Measurements from ENCODE around the gene ADAMTSL1. TPM values are rescaled to one million over a fixed set of nuclear protein-coding genes. Genes with fewer than 3 reads are reported as not detected.

ADAMTSL1 gene
- total RNA-seq, 1 experiment from 2014 or later, result not detected

- no peak overlapping the region for H3K4me3 ChIP-seq (ENCODE audit: low read depth in 2 of 2, low read length in 2 of 2)
- no peaks in the 10 kb centered on the region for H3K9me3 ChIP-seq (ENCODE audit: control insufficient read depth, insufficient read depth, low read depth, low read length)
- no TSS peak for BruUV-seq (replicated peaks)
- DNase-seq (ENCODE audit: low read depth, low spot score) (no peak), ATAC-seq (no peak)
- H3K27me3 ChIP-seq (ENCODE audit: control insufficient read depth, insufficient read depth, low read length), result no peaks in the 10 kb centered on the region
- POLR2A ChIA-PET, result no interaction called here
- no peaks in the 10 kb centered on the region for H3K36me3 ChIP-seq (ENCODE audit: control insufficient read depth, insufficient read depth, low read length)
- CTCF ChIA-PET, result no interaction called here
- intact Hi-C loops (cut with micrococcal nuclease; ENCODE audit: unreplicated experiment), result no loop called here
- no peak overlapping the region for H3K27ac ChIP-seq (ENCODE audit: low read length)
- in situ Hi-C loops (cut with HindIII; ENCODE audit: low pct_unique_long_range_greater_than_20kb, low sequenced_read_pairs), result no loop called here
- TF ChIP-seq CTCF (IDR thresholded peaks at IDR 0.05) (no peak), TCF7L2 (IDR thresholded peaks at IDR 0.05; ENCODE audit: low read depth, low read length) (no peak), POLR2AphosphoS5 (IDR thresholded peaks at IDR 0.05; ENCODE audit: low read depth, low read length) (no peak), REST (IDR thresholded peaks at IDR 0.05; ENCODE audit: insufficient read depth in 1 of 2, low read depth in 2 of 2, low read length in 1 of 2) (no peak), SIN3A (IDR thresholded peaks at IDR 0.05; ENCODE audit: borderline replicate concordance, insufficient read depth, low read depth, low read length) (no peak)
- no peaks in the 10 kb centered on the region for H3K4me1 ChIP-seq (ENCODE audit: control insufficient read depth, insufficient read depth, low read length)
Observed at GRCh38 chr9:18771763-18772162, 297.8 kb downstream of the ADAMTSL1 start.

GRCh38 chr9:18775241-18775640 is 301.3 kb downstream of the ADAMTSL1 start:
- POLR2A ChIA-PET, result no interaction called here
- H3K9me3 ChIP-seq (ENCODE audit: control insufficient read depth, insufficient read depth, low read depth, low read length), result no peaks in the 10 kb centered on the region
- in situ Hi-C loops (cut with HindIII; ENCODE audit: low pct_unique_long_range_greater_than_20kb, low sequenced_read_pairs), result no loop called here
- no peak overlapping the region for H3K4me3 ChIP-seq (ENCODE audit: low read depth in 2 of 2, low read length in 2 of 2)
- H3K4me1 ChIP-seq (ENCODE audit: control insufficient read depth, insufficient read depth, low read length), result no peaks in the 10 kb centered on the region
- DNase-seq (ENCODE audit: low read depth, low spot score) (no peak), ATAC-seq (no peak)
- TF ChIP-seq POLR2AphosphoS5 (IDR thresholded peaks at IDR 0.05; ENCODE audit: low read depth, low read length), result no peak
- TF ChIP-seq REST (IDR thresholded peaks at IDR 0.05; ENCODE audit: insufficient read depth in 1 of 2, low read depth in 2 of 2, low read length in 1 of 2), result no peak
- TF ChIP-seq CTCF (IDR thresholded peaks at IDR 0.05), result no peak
- TF ChIP-seq TCF7L2 (IDR thresholded peaks at IDR 0.05; ENCODE audit: low read depth, low read length), result no peak
- TF ChIP-seq SIN3A (IDR thresholded peaks at IDR 0.05; ENCODE audit: borderline replicate concordance, insufficient read depth, low read depth, low read length), result no peak
- H3K36me3 ChIP-seq (ENCODE audit: control insufficient read depth, insufficient read depth, low read length), result no peaks in the 10 kb centered on the region
- H3K27ac ChIP-seq (ENCODE audit: low read length), result no peak overlapping the region
- CTCF ChIA-PET, result no interaction called here
- no TSS peak for BruUV-seq (replicated peaks)
- intact Hi-C loops (cut with micrococcal nuclease; ENCODE audit: unreplicated experiment), result no loop called here
- no peaks in the 10 kb centered on the region for H3K27me3 ChIP-seq (ENCODE audit: control insufficient read depth, insufficient read depth, low read length)

All from Panc1 (cell line).